ENCODE results near the gene KIR2DL4.
"Not testable (repeated sequence)": the region's sequence is repeated elsewhere in the genome, so short reads cannot be mapped to it uniquely, and the experiment has no call there.

KIR2DL4 gene

GRCh38 chr19:54803410-54803809, at the start of gene KIR2DL4:
KIR2DL4 (plus strand) TSS chr19:54803610; CDS start chr19:54803652, 42 bp downstream.
- no peak for DNase-seq

DNA sequence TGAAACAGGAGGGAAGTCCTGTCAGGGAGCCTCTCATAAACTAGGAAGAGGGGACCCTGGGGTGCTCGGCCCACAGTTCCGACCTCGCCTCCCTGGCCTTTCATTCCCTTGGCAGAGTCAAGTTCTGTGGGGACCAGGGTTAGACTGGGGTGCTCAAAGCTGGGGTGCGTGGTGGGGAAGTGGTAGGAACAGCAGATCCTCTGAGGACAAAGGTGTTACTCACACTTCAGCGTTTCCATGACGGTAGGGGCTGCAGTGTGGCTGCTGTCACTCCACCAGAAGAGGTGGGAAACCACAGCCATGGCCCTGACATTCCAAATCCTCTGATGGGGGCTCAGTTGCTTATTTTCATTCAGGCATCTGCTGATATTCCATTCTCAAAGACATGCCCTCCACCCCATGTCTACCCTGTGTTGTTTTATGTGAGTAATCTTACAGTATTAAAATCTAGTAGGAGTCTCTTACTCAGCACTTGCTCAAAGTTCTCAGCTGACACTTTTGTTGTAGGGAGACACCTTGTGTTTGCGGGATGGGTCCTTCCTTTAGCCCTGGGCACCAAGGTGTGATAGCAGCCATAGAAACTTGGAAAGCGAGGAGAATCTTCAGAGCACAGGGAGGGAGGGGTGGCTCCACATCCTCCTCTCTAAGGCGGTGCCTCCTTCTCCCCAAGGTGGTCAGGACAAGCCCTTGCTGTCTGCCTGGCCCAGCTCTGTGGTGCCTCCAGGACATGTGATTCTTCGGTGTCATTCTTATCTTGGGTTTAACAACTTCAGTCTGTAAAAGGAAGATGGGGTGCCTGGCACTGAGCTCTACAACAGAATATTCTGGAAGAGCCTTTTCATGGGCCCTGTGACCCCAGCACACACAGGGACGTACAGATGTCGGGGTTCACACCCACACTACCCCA, 47.0 kb upstream of the KIR2DL4 start:
- not testable (repeated sequence) for DNase-seq

DNA sequence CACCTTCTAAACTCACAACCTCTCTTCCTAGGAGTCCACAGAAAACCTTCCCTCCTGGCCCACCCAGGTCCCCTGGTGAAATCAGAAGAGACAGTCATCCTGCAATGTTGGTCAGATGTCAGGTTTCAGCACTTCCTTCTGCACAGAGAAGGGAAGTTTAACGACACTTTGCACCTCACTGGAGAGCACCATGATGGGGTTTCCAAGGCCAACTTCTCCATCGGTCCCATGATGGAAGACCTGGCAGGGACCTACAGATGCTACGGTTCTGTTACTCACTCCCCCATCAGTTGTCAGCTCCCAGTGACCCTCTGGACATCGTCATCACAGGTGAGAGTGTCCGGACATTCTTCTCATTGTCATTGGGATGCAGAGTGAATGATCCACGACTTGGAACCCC, 44.8 kb upstream of the KIR2DL4 start:
- not testable (repeated sequence) for DNase-seq

DNA sequence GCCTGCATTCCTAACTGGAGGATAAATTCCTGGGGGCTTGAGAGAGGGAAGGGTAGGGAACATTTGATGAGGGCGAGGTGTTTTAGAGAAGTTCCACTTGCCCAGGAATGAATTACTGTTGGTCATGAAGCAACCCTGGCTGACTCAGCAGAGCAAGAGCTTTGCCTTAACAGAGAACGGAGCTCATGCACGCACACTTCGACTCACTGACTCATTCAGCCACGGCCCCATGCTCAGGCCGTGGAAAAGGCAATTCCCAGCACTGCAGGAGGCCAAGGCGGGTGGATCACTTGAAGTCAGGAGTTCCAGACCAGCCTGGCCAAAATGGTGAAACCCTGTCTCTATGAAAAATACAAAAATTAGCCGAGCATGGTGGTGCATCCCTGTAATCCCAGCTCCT, 39.2 kb upstream of the KIR2DL4 start:
- DNase-seq = peak; percentile 64

GRCh38 chr19:54766464-54766863, 36.9 kb upstream of the KIR2DL4 start:
- not testable (repeated sequence) for DNase-seq

GRCh38 chr19:54769646-54770045, 33.8 kb upstream of the KIR2DL4 start, which contains the start of gene KIR2DL1:
KIR2DL1 (plus strand) TSS chr19:54769793; CDS start chr19:54769851, 58 bp downstream.
- DNase-seq = not testable (repeated sequence)

DNA sequence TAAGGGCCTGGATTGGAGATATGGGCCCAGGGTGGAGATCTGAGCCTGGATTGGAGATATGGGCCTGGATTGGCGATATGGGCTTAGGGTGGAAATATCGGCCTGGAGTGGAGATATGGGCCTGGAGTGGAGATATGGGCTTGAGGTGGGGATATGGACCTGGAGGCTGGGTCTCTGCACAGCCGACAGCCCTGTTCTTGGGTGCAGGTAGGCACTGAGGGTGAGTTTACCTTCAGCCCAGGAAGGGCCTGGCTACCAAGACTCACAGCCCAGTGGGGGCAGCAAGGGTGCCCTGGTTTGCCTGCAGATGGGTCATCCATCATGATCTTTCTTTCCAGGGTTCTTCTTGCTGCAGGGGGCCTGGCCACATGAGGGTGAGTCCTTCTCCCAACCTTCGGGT, 32.9 kb upstream of the KIR2DL4 start:
- not testable (repeated sequence) for DNase-seq

- DNase-seq = not testable (repeated sequence)
These were observed 32.1 kb upstream of the KIR2DL4 start for GRCh38 chr19:54771018-54771960.

GRCh38 chr19:54772666-54773065, 30.7 kb upstream of the KIR2DL4 start:
- DNase-seq = not testable (repeated sequence)

DNA sequence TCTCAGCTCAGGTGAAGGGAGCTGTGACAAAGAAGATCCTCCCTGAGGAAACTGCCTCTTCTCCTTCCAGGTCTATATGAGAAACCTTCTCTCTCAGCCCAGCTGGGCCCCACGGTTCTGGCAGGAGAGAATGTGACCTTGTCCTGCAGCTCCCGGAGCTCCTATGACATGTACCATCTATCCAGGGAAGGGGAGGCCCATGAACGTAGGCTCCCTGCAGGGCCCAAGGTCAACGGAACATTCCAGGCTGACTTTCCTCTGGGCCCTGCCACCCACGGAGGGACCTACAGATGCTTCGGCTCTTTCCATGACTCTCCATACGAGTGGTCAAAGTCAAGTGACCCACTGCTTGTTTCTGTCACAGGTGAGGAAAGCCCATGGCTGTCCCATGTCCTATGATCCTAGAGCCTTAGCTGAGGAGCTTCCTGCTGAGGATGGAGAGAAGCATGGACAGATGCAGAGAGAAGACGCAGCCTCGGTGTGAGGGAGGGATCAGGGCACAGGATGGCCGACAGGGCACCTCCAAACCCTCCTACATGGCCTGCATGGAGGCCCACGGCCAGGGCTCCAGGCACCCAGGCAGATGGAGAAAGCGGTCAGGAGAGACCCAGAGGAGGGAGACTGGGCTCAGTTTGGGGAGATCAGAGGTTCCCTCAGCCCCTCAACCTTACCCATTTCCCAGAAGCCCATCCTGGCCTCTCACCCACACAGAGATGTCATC, 28.2 kb upstream of the KIR2DL4 start:
- not testable (repeated sequence) for DNase-seq

GRCh38 chr19:54775830-54776229, 27.6 kb upstream of the KIR2DL4 start:
- not testable (repeated sequence) for DNase-seq

DNA sequence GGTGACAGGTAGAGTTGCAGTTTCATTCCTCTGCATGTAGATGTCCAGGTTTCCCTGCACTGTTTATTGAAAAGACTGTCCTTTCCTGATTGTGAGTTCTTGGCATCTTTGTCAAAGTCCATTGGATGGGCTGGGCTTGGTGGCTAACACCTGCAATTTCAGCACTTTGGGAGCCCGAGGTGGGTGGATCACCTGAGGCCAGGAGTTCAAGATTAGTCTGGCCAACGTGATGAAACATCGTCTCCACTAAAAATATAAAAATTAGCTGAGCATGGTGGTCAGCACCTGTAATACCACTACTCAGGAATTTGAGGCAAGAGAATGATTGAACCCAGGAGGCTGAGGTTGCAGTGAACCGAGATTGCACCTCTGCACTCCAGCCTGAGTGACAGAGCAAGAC, 25.6 kb upstream of the KIR2DL4 start:
- not testable (repeated sequence) for DNase-seq

GRCh38 chr19:54778896-54779295, 24.5 kb upstream of the KIR2DL4 start:
- DNase-seq = peak; percentile 59

DNA sequence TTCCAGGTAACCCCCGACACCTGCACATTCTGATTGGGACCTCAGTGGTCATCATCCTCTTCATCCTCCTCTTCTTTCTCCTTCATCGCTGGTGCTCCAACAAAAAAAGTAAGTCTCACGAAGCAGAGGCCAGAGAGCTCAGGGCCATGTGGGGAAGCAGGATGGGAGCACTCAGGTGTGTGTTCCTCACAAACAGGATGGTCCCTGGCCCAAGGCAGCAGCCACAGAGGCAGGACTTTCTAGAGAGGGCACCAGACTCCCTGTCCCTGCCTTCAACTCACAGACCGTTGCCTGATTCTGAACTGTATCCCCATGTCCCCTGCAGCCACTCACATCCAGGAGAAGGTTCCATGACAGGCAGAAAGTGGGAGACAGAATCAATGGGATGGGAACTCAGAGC, 20.5 kb upstream of the KIR2DL4 start:
- DNase-seq = not testable (repeated sequence)

DNA sequence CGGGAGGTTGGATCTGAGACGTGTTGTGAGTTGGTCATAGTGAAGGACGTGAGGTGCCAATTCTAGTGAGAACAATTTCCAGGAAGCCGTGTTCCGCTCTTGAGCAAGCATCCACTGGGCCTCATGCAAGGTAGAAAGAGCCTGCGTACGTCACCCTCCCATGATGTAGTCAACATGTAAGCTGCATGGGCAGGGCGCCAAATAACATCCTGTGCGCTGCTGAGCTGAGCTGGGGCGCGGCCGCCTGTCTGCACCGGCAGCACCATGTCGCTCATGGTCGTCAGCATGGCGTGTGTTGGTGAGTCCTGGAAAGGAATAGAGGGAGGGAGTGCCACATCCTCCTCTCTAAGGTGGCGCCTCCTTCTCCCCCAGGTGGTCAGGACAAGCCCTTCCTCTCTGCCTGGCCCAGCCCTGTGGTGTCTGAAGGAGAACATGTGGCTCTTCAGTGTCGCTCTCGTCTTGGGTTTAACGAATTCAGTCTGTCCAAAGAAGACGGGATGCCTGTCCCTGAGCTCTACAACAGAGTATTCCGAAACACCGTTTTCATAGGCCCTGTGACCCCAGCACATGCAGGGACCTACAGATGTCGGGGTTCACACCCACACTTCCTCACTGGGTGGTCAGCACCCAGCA, 17.2 kb upstream of the KIR2DL4 start:
- not testable (repeated sequence) for DNase-seq

DNA sequence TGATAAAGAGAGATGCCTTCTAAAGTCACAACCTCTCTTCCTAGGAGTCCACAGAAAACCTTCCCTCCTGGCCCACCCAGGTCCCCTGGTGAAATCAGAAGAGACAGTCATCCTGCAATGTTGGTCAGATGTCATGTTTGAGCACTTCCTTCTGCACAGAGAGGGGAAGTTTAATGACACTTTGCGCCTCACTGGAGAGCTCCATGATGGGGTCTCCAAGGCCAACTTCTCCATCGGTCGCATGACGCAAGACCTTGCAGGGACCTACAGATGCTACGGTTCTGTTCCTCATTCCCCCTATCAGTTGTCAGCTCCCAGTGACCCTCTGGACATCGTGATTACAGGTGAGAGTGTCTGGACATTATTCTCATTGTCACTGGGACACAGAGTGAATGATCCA, 15.3 kb upstream of the KIR2DL4 start:
- DNase-seq = peak; percentile 61

DNA sequence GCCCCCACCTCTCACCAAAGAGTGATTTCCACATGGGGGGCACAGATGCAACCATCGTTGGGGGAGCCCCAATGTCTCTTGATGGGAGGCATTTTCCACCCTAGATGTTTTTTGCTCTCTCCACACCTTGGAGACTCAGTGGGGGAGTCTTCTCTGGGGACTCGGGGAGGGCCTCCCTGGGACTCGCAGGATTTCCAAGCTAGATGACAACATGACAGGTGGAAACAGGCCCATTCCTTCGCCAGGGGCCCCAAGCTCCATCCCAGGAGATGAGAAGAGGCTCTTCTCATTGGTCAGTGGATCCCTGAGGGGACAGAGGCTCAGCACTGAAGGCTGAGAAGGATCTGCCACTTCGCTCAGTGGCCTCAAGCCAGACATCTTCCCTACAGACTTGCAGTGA, 12.7 kb upstream of the KIR2DL4 start:
- DNase-seq = no peak

DNA sequence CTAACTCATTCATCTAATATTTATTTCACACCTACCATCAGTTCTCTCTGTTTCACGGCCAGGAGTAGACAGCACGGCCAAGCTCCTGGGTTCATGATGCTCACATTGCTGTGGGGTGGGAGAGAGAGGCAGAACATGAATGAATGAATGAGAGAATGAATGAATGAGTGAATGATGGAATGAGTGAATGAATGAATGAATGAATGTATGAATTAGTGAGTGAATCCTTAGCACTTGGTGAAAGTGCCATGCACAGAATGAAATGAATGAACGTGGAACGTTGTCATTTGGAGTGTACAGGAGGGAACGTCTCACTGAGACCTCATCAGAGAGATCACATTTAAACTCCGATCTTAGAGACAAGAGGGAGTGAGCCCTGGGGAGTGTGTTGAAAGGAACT, 11.9 kb upstream of the KIR2DL4 start:
- no peak for DNase-seq

DNA sequence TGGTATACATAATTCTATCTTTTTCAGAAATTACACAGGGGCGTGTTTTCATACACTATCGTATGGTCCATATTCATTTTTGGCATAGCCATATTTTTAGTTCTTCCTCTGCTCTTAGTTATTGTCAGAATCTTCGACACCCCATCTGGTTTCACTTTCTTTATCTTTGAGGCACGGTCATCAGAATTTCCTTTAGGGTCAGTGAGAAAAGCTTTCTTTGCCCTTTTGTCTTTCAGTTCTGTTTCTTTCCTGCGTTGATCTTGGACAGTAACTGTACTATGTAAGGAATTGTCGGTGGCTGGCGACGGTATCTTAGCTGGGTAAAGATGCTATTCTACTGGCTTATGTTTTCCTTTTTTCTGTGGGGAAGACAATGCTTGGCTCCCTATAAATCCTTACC, 10.6 kb upstream of the KIR2DL4 start:
- DNase-seq = no peak

- no peak for DNase-seq
These were observed 7.7 kb upstream of the KIR2DL4 start for GRCh38 chr19:54795758-54796157.

DNA sequence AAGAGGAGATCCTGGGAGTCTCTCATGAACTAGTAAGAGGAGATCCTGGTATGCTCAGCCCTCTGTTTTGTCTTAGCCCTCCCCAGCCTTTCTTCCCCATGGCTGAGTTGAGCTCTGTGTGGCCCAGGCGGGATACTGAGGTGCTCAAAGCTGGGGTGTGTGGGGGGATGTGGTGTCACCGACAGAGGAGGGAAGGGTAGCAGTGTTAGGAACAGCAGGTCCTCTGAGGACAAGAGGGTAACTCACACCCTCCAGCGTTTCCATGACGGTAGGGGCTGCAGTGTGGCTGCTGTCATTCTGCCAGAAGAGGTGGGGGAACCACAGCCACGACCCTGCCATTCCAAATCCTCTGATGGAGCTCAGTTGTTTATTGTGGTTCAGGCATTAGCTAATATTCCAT, 691 bp downstream of the KIR2DL4 start:
- no peak for DNase-seq

DNA sequence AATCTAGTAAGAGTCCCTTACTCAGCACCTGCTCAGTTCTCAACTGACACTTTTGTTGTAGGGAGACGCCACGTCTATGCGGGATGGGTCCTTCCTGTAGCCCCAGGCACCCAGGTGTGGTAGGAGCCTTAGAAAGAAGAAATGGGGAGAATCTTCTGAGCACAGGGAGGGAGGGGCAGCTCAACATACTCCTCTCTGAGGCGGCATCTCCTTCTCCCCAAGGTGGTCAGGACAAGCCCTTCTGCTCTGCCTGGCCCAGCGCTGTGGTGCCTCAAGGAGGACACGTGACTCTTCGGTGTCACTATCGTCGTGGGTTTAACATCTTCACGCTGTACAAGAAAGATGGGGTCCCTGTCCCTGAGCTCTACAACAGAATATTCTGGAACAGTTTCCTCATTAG, 1.2 kb downstream of the KIR2DL4 start:
- no peak for DNase-seq

All from CD4-positive, alpha-beta T cell treated with Interferon gamma for 1 hour (primary cell).